Measurements from ENCODE around the gene AK8.

The AK8 gene

DNA sequence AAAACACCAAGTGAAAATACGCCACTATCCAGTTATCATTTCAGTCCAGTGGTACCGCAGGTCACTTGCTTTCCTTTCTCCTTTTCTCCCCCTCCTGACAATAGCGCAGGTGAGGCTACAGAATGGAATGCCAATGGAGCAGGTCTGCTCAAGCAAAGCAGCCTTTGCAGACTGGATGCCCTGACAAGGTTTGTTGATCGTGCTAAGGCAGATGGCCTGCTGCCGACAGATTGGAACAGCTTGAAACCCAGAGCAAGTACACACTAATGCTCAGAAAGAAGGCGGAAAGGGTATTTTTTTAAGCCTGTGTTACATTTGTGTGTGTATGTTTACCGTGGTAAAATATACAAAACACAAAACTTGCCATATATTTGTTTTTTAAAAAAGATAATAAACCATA, 20.0 kb upstream of the AK8 start:
- TF ChIP-seq EZH2phosphoT487 (IDR thresholded peaks at IDR 0.05; ENCODE audit: borderline replicate concordance), result no peak
- TF ChIP-seq, protein P1, sequence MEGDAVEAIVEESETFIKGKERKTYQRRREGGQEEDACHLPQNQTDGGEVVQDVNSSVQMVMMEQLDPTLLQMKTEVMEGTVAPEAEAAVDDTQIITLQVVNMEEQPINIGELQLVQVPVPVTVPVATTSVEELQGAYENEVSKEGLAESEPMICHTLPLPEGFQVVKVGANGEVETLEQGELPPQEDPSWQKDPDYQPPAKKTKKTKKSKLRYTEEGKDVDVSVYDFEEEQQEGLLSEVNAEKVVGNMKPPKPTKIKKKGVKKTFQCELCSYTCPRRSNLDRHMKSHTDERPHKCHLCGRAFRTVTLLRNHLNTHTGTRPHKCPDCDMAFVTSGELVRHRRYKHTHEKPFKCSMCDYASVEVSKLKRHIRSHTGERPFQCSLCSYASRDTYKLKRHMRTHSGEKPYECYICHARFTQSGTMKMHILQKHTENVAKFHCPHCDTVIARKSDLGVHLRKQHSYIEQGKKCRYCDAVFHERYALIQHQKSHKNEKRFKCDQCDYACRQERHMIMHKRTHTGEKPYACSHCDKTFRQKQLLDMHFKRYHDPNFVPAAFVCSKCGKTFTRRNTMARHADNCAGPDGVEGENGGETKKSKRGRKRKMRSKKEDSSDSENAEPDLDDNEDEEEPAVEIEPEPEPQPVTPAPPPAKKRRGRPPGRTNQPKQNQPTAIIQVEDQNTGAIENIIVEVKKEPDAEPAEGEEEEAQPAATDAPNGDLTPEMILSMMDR (conservative IDR thresholded peaks at IDR 0.05; ENCODE audit: low read length), result no peak
- peaks cover 34% of the 10 kb centered on the region; the same call in 1 of the 2 replicates for H3K36me3 ChIP-seq (ENCODE audit: insufficient read depth, low read length)
- peaks cover 28% of the 10 kb centered on the region for H3K4me1 ChIP-seq (ENCODE audit: insufficient read depth, low read length, poor library complexity, severe bottlenecking)

DNA sequence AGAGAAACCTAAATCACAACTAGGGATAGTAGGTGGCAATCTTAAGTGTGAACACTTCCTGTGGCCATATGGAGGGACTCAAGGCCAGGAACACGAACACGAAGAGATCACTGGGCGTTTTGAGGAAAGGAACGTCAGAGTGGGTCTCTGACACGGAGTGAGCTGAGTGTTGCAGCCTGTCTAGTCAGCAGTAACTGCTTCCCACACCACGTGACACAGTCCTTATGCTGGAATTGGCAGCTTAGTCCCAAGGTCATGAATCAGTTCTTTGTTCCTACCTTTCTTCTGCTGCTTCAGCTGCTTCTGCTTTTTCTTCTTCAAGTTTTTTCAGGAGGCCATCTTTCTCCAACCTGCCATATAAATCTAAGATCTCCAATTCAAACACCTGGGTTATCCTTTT, 18.8 kb upstream of the AK8 start:
- H3K79me2 ChIP-seq (ENCODE audit: insufficient read depth, low read length), result no peaks in the 10 kb centered on the region
- H4K20me1 ChIP-seq (ENCODE audit: insufficient read depth, low read length, poor library complexity, severe bottlenecking), result no peaks in the 10 kb centered on the region
- H2AFZ ChIP-seq (ENCODE audit: low read length), result no peak overlapping the region
- H3K9me2 ChIP-seq (replicated peaks; ENCODE audit: low read depth, low read length), result no peaks in the 10 kb centered on the region
- no peak overlapping the region for H3K4me2 ChIP-seq (ENCODE audit: low read depth, low read length, poor library complexity, severe bottlenecking)
- H3F3A ChIP-seq (ENCODE audit: low read depth), result no peaks in the 10 kb centered on the region
- TF ChIP-seq EZH2phosphoT487 (IDR thresholded peaks at IDR 0.05; ENCODE audit: borderline replicate concordance), result no peak
- TF ChIP-seq, protein P1 (conservative IDR thresholded peaks at IDR 0.05; ENCODE audit: low read length), result no peak
- no peaks in the 10 kb centered on the region for H3K9me3 ChIP-seq (ENCODE audit: insufficient read depth, low read depth, low read length)
- H3K9ac ChIP-seq (ENCODE audit: low read depth, low read length, poor library complexity, severe bottlenecking), result no peak overlapping the region
- peaks cover 30% of the 10 kb centered on the region; the same call in 1 of the 2 replicates for H3K36me3 ChIP-seq (ENCODE audit: insufficient read depth, low read length)
- H3K27me3 ChIP-seq (ENCODE audit: insufficient read depth, low read length, poor library complexity, severe bottlenecking), result no peaks in the 10 kb centered on the region
- H3K4me1 ChIP-seq (ENCODE audit: insufficient read depth, low read length, poor library complexity, severe bottlenecking), result peaks cover 39% of the 10 kb centered on the region
- H3K4me3 ChIP-seq (ENCODE audit: low read length, poor library complexity, severe bottlenecking), result no peak overlapping the region

More for the DNA sequence above, 20.0 kb upstream of the AK8 start:
- Histone ChIP-seq H3K9ac (ENCODE audit: low read depth, low read length, poor library complexity, severe bottlenecking) (no peak overlapping the region), H4K20me1 (ENCODE audit: insufficient read depth, low read length, poor library complexity, severe bottlenecking) (no peaks in the 10 kb centered on the region), H3K4me2 (ENCODE audit: low read depth, low read length, poor library complexity, severe bottlenecking) (no peak overlapping the region), H3F3A (ENCODE audit: low read depth) (no peaks in the 10 kb centered on the region), H3K79me2 (ENCODE audit: insufficient read depth, low read length) (no peaks in the 10 kb centered on the region), H3K9me2 (replicated peaks; ENCODE audit: low read depth, low read length) (no peaks in the 10 kb centered on the region), H3K4me3 (ENCODE audit: low read length, poor library complexity, severe bottlenecking) (no peak overlapping the region), H3K9me3 (ENCODE audit: insufficient read depth, low read depth, low read length) (no peaks in the 10 kb centered on the region), H2AFZ (ENCODE audit: low read length) (no peak overlapping the region), H3K27me3 (ENCODE audit: insufficient read depth, low read length, poor library complexity, severe bottlenecking) (no peaks in the 10 kb centered on the region)

DNA sequence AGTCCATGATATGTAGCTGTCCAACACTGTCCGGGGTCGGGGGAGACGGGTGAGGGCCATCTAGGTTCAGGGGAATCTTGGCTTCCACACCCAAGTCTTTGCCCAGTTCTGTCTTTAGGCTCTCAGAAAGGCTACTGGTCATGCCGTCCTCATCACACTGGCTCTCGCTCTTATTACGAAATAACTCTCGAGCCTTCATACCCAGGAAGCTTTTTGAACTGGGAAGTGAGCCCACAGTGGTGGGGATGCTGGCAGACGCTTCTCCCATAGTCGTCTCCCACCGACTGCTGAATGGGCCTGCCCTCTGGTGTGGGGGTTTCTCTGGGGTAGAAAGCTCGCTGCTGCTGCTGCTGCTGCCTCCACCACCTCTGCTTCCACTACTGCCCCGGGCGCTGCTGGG, 18.2 kb upstream of the AK8 start:
- TF ChIP-seq, protein P1 (conservative IDR thresholded peaks at IDR 0.05; ENCODE audit: low read length), result no peak
- TF ChIP-seq EZH2phosphoT487 (IDR thresholded peaks at IDR 0.05; ENCODE audit: borderline replicate concordance), result no peak
- Histone ChIP-seq H3K4me2 (ENCODE audit: low read depth, low read length, poor library complexity, severe bottlenecking) (no peak overlapping the region), H3K4me3 (ENCODE audit: low read length, poor library complexity, severe bottlenecking) (no peak overlapping the region), H3K36me3 (ENCODE audit: insufficient read depth, low read length) (peaks cover 30% of the 10 kb centered on the region; the same call in 1 of the 2 replicates), H3K4me1 (ENCODE audit: insufficient read depth, low read length, poor library complexity, severe bottlenecking) (peaks cover 40% of the 10 kb centered on the region), H3K79me2 (ENCODE audit: insufficient read depth, low read length) (no peaks in the 10 kb centered on the region), H4K20me1 (ENCODE audit: insufficient read depth, low read length, poor library complexity, severe bottlenecking) (no peaks in the 10 kb centered on the region), H3K9ac (ENCODE audit: low read depth, low read length, poor library complexity, severe bottlenecking) (no peak overlapping the region), H3K27me3 (ENCODE audit: insufficient read depth, low read length, poor library complexity, severe bottlenecking) (no peaks in the 10 kb centered on the region), H3F3A (ENCODE audit: low read depth) (no peaks in the 10 kb centered on the region), H3K9me3 (ENCODE audit: insufficient read depth, low read depth, low read length) (no peaks in the 10 kb centered on the region), H3K9me2 (replicated peaks; ENCODE audit: low read depth, low read length) (no peaks in the 10 kb centered on the region), H2AFZ (ENCODE audit: low read length) (no peak overlapping the region)

Measured in Loucy (cell line).